Thymus (tissue), 11 donors: ENCODE measurements around the gene BCAR3. TPM values are rescaled to one million over a fixed set of nuclear protein-coding genes. Genes with fewer than 3 reads are reported as not detected.
"Not testable (repeated sequence)": the region's sequence is repeated elsewhere in the genome, so short reads cannot be mapped to it uniquely, and the experiment has no call there.

Source experiments
- DNase-seq, 9 donors: peaks; one replicate each; pipeline ENCODE4 v3.0.0-alpha.2; 2013; ENCODE audit warnings: low spot score in 9 of 9, low read depth in 6 of 9, missing footprints in 1 of 9
- H3K27ac ChIP-seq, 2 donors: one replicate each; pipeline ENCODE4 v1.5.1; 2013; ENCODE audit warnings: control low read depth in 1 of 2, low read depth in 1 of 2, low read length in 1 of 2, mild to moderate bottlenecking in 1 of 2, moderate library complexity in 1 of 2
- H3K27me3 ChIP-seq, 2 donors: one replicate each; pipeline ENCODE4 v1.5.1; 2013; ENCODE audit warnings: low read length in 1 of 2; ENCODE audit not compliant: control insufficient read depth in 2 of 2, insufficient read depth in 1 of 2
- H3K36me3 ChIP-seq, 2 donors: one replicate each; pipeline ENCODE4 v1.5.1; 2013; ENCODE audit warnings: low read length in 1 of 2, mild to moderate bottlenecking in 1 of 2, moderate library complexity in 1 of 2; ENCODE audit not compliant: control insufficient read depth in 2 of 2, insufficient read depth in 2 of 2
- H3K4me1 ChIP-seq, 2 donors: one replicate each; pipeline ENCODE4 v1.5.1; 2013; ENCODE audit warnings: low read length in 2 of 2; ENCODE audit not compliant: control insufficient read depth in 2 of 2, insufficient read depth in 2 of 2
- H3K4me3 ChIP-seq, 2 donors: one replicate each; pipeline ENCODE4 v1.5.1; 2013; ENCODE audit warnings: low read length in 2 of 2, control low read depth in 1 of 2, mild to moderate bottlenecking in 1 of 2
- H3K9me3 ChIP-seq, 2 donors: one replicate each; pipeline ENCODE4 v1.5.1; 2013; ENCODE audit warnings: low read length in 1 of 2, mild to moderate bottlenecking in 1 of 2; ENCODE audit not compliant: control insufficient read depth in 2 of 2, insufficient read depth in 1 of 2
- WGBS: extraction: QIAGEN DNeasy Blood & Tissue Kit; methylation state at CpG from one replicate; pipeline ENCODE4 v1.1.7; 2013; 5-methylcytosine and 5-hydroxymethylcytosine counted together
- polyA plus RNA-seq: library from polyadenylated mRNA; stranded (reverse); fragments of 200-250 nt; gene quantifications from one replicate; pipeline ENCODE4 v1.2.3, GENCODE V29; 2013
- total RNA-seq: library from RNA; stranded (reverse); fragments of 120-200 nt; gene quantifications from one replicate; pipeline ENCODE4 v1.2.4, GENCODE V29; 2013
- donor health status: healthy.

BCAR3 gene
- total and polyA plus RNA-seq, 2 donors, result 7.9 to 10.5 TPM

DNA sequence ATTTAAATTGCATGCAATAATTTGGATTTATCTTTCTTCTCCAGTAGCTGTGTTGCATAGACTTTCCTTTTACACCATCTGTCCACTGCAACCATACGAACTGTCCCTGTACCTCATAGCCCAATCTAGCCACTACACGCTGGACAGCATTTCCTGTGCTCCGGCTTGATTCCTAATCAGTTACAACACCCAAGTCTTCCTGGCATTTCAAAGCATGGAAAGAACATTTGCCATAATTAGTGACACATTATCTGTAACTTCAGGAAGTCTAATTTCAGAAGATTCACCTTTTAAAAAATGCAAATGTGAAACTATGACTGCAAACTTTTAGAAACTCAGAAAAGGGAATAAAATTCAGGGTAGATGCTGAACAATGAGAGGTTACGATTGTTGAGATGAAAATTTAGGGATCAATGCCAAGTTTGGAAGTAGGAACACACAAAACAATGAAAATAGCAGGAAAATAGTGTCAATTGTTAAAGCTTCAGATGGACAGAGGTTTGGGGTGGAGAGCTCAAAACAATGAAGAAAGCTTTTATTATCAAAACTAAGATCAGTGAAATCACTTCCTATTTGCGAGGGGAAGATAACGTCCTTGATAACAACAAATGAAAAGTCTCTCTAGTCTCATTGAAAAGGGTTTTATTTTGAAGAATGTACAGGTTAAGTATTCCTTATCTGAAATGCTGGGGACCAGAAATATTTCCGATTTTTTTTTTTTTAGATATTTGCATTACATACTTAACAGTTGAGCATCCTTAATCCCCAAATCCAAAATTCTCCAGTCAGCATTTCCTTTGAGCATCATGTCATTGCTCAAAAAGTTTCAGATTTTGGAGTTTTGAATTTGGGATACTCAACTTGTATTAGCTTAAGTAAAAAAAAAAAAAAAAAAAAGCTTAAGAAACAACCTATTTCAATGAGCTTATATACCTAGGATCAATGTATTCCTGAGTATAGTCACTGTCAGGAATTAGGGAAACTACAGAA lies 126.5 kb downstream of the BCAR3 start:
- Histone ChIP-seq H3K27ac (no peak overlapping the region), H3K36me3 (no peaks in the 10 kb centered on the region), H3K27me3 (no peaks in the 10 kb centered on the region), H3K9me3 (no peaks in the 10 kb centered on the region), H3K4me1 (peaks cover 0 to 8% of the 10 kb centered on the region in 2 donors), H3K4me3 (no peak overlapping the region)
- DNase-seq, result no peak
- WGBS, result 48% methylated on average over 7 of the region's 7 CpGs

DNA sequence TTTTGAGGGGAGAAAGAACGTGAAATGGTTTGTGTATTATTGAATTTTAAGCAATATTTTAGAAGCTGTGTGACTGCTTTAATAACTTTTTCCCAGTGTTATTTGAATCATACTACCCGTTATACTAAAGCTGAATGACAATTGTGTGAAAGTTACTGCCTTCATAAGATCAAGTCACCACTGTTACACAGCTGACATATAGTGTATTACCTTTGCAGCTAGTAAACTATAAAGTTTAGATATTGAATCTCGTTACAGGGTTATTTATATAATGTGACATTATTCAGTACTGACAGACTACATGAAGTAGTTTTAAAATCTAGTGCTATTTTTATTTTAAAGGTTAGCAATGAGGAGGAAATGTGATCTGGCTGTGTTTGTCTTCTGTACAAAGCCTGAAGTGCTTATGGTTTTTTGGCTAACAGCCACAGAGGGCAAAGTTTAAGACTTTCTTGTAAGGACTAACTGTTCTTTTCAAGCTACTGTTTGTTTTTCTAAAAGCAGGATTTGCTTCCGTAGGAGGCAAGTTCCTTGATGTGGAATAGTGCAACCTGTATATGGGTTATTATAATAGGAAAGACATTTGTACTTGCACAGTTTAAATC lies 127.6 kb downstream of the BCAR3 start:
- H3K4me3 ChIP-seq, H3K9me3 ChIP-seq, H3K27ac ChIP-seq, H3K36me3 ChIP-seq, H3K27me3 ChIP-seq, H3K4me1 ChIP-seq: not testable (repeated sequence)
- peak in 1 of 9 donors; percentile 22 for DNase-seq
- 52% methylated on average over 4 of the region's 4 CpGs for WGBS

DNA sequence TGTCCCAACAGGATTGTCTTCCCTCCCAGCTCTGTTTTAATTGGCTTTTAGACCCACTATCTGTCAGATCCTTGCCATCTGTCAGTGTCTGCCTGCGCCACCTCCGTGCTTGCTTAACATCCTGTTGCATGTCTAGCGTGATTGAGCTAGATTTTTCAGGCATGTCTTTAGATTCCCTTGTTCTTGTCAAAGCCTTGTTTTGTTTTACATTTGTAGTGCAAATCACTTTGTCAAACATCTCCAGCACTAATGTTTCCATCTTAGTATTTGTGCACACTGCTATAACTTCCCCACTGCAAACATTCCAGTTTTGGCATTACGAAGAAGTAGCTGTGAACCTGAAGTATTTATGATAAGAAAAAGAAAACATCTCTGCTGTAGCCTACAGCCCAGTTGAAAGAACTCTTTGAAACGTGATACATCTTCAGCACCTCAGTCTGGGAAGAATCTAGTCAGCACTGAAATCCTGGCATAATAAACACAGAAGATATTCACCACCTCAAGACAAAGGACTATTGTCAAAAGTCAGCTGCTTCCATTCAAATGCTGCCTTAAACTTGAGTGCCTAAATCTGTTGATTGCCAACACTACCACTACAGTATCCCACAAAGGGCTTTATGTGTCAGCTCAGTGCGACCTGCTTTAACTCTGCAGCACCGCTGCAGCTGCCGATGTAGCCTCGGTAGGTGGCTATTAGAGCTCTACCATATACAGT lies 128.7 kb downstream of the BCAR3 start:
- H3K9me3 ChIP-seq, result no peaks in the 10 kb centered on the region
- no peak overlapping the region for H3K4me3 ChIP-seq
- no peaks in the 10 kb centered on the region for H3K36me3 ChIP-seq
- H3K4me1 ChIP-seq, result peaks cover 0 to 8% of the 10 kb centered on the region in 2 donors
- peak in 6 of 9 donors; percentile 10 to 54 (median 26) for DNase-seq
- WGBS, result 71% methylated on average over 9 of the region's 9 CpGs
- H3K27me3 ChIP-seq, result no peaks in the 10 kb centered on the region
- peak overlapping the region in 1 of 2 donors; percentile 8 for H3K27ac ChIP-seq

DNA sequence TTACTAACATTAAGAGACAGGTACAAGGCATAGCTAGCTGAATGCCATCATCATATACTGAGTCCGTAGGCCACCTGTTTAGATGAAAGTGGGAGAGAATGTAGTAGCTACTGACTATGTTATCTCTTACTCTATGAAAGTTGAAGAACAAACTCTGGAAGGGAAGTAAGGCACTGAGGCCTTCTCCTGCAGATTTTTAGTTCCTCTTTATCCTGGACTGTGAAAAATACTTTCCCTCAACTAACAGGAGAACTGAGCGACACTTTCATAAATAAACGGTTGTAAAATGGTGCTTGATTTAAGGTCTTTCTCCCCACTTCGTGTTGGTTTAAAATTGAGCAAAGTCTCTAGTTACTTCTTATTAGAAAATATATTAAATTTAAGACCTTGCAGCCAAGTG lies 131.8 kb downstream of the BCAR3 start:
- H3K36me3 ChIP-seq, result no peaks in the 10 kb centered on the region
- no peak overlapping the region for H3K4me3 ChIP-seq
- no peaks in the 10 kb centered on the region for H3K27me3 ChIP-seq
- no peak for DNase-seq
- H3K27ac ChIP-seq, result no peak overlapping the region
- 76% methylated on average over 4 of the region's 4 CpGs for WGBS
- H3K4me1 ChIP-seq, result peaks cover 0 to 6% of the 10 kb centered on the region in 2 donors
- no peaks in the 10 kb centered on the region for H3K9me3 ChIP-seq

DNA sequence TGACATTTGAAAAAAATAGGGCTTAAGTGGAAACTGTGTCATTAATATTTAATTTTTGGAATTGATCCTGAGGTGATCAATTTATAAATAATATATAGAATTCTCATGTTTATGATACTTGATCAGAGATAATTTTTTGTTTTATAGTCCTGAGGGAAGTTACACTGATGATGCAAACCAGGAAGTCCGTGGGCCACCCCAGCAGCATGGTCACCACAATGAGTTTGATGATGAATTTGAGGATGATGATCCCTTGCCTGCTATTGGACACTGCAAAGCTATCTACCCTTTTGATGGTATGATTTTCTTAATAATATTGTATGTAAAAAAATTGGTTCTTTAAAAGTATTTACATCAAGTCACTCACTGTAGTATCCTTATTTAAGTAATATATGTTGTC lies 132.5 kb downstream of the BCAR3 start:
- Histone ChIP-seq H3K36me3 (no peaks in the 10 kb centered on the region), H3K4me1 (peaks cover 0 to 5% of the 10 kb centered on the region in 2 donors), H3K27me3 (no peaks in the 10 kb centered on the region), H3K27ac (no peak overlapping the region), H3K9me3 (no peaks in the 10 kb centered on the region), H3K4me3 (no peak overlapping the region)
- DNase-seq, result no peak
- WGBS, result 95% methylated on average over 1 of the region's 1 CpG

DNA sequence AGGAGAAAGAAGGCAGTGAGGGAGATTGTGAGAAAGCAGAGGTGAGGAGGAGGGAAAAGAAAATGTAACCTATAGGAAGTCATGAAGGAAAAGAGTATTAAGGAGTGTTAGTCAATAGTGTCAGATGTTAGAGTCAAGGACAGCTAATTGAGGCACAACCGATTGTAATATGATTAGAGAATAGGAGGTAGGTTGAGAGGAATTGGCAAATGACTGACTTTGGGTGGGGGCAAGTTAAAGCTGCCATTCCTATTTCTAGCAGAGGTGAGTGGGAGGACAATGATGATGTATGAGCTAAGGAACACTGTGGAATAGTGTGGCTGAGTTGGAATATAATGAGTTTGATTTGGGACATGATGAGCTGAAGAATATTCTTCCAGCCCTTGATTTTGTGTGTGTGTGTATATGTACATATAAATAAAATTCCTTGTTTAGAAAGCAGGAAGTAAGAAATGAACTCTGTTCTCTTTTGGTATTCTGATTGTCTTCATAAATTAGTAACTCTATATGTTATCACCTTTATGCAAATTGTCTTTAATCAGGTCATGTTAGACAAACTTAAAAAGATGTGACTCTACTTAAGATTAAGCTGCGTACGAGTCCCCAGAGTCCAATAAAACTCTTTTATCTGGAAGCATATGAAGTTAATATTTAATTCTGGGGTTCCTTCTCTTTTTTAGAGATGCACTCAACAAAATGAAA lies 135.3 kb downstream of the BCAR3 start:
- WGBS, result over 99% methylated on average over 3 of the region's 3 CpGs
- Histone ChIP-seq H3K27me3 (no peaks in the 10 kb centered on the region), H3K4me1 (no peaks in the 10 kb centered on the region), H3K4me3 (no peak overlapping the region), H3K9me3 (no peaks in the 10 kb centered on the region), H3K36me3 (no peaks in the 10 kb centered on the region), H3K27ac (no peak overlapping the region)
- no peak for DNase-seq

DNA sequence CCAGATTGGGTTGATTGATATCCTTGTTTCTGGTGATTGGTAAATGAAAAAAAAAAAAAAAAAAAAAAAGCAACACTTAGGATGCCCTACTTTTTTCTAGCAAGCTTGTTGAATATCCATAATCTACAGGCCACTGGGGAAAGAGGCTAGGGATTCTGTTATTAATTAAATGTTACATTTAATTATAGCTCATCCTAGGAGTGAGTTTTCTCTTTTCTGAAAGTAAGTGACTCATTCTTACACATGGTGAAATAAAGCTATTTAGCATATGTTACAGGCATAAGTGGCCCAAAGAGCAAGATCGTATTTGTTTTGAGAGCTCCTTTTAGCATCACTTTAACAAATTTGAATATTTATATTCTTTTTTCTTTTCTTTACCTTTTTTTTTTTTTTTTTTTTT lies 139.2 kb downstream of the BCAR3 start:
- no peaks in the 10 kb centered on the region for H3K27me3 ChIP-seq
- WGBS, result 98% methylated on average over 1 of the region's 1 CpG
- no peak overlapping the region for H3K27ac ChIP-seq
- no peak overlapping the region for H3K4me3 ChIP-seq
- DNase-seq, result no peak
- H3K4me1 ChIP-seq, result no peaks in the 10 kb centered on the region
- H3K36me3 ChIP-seq, result no peaks in the 10 kb centered on the region
- no peaks in the 10 kb centered on the region for H3K9me3 ChIP-seq

DNA sequence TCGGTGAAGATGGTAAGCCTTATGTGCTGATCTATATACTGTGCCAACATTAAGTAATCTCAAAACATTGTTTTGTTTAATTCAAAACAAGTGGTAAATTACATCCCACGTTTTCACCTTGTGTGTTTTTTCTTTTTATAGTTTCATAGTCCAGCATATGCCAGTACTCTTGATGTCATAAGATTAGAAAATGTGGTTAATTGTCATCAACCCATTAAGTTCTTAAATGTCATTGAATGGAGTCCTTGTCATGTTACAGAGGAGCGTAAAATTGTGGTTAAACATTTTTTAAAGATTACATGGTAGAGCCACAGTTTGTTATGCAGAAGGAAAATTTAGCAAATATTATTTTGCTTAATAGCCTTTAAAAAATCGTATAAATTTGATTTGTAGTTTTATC lies 140.6 kb downstream of the BCAR3 start:
- no peak for DNase-seq
- Histone ChIP-seq H3K4me3 (no peak overlapping the region), H3K9me3 (no peaks in the 10 kb centered on the region), H3K36me3 (no peaks in the 10 kb centered on the region), H3K27me3 (no peaks in the 10 kb centered on the region), H3K27ac (no peak overlapping the region), H3K4me1 (no peaks in the 10 kb centered on the region)
- 95% methylated on average over 4 of the region's 4 CpGs for WGBS
